H9 (cell line): ENCODE results near the gene AANAT. TPM values are rescaled to one million over a fixed set of nuclear protein-coding genes. Genes with fewer than 3 reads are reported as not detected.

Source experiments
- DNase-seq: peaks from one replicate; pipeline ENCODE4 v3.0.0-alpha.2; 2017
- H2AFZ ChIP-seq: one replicate; pipeline ENCODE4 v1.6.1; 2013; ENCODE audit warnings: mild to moderate bottlenecking, low read length, control low read depth, moderate library complexity
- H2AK5ac ChIP-seq: 2 replicates; pipeline ENCODE4 v1.6.1; 2013; ENCODE audit warnings: low read length, control low read depth, mixed read lengths; ENCODE audit not compliant: insufficient read length
- H2BK120ac ChIP-seq: one replicate; pipeline ENCODE4 v1.6.1; 2013; ENCODE audit warnings: low read depth, mild to moderate bottlenecking, low read length, control low read depth, inconsistent platforms; ENCODE audit not compliant: poor library complexity, severe bottlenecking
- H2BK12ac ChIP-seq: 2 replicates; pipeline ENCODE4 v1.6.1; 2013; ENCODE audit warnings: low read length, control low read depth, mixed read lengths, low read depth; ENCODE audit not compliant: insufficient read length
- H2BK15ac ChIP-seq: 2 replicates; pipeline ENCODE4 v1.6.1; 2013; ENCODE audit warnings: low read depth, low read length, control low read depth
- H2BK20ac ChIP-seq: one replicate; pipeline ENCODE4 v1.6.1; 2013; ENCODE audit warnings: low read depth, mild to moderate bottlenecking, low read length, control low read depth, inconsistent platforms; ENCODE audit not compliant: poor library complexity, severe bottlenecking
- H2BK5ac ChIP-seq: 2 replicates; pipeline ENCODE4 v1.6.1; 2013; ENCODE audit warnings: low read length, control low read depth, mixed read lengths; ENCODE audit not compliant: insufficient read length
- H3K14ac ChIP-seq: 2 replicates; pipeline ENCODE4 v1.6.1; 2013; ENCODE audit warnings: low read length, control low read depth; ENCODE audit not compliant: insufficient read depth
- H3K18ac ChIP-seq: 2 replicates; pipeline ENCODE4 v1.6.1; 2013; ENCODE audit warnings: low read depth, mild to moderate bottlenecking, mixed read lengths, low read length, control low read depth; ENCODE audit not compliant: insufficient read length
- H3K23ac ChIP-seq: 2 replicates; pipeline ENCODE4 v1.6.1; 2013; ENCODE audit warnings: low read length, control low read depth, mixed read lengths, low read depth; ENCODE audit not compliant: insufficient read length
- H3K23me2 ChIP-seq: 2 replicates; pipeline ENCODE4 v1.6.1; 2013; ENCODE audit warnings: low read depth, mild to moderate bottlenecking, mixed read lengths, low read length, control low read depth; ENCODE audit not compliant: insufficient read length, poor library complexity, severe bottlenecking
- H3K27ac ChIP-seq: 2 replicates; pipeline ENCODE4 v1.5.1; 2013; ENCODE audit warnings: low read length, control low read depth, mixed read lengths, low read depth; ENCODE audit not compliant: insufficient read length
- H3K27me3 ChIP-seq: 2 replicates; pipeline ENCODE4 v1.6.1; 2013; ENCODE audit warnings: low read length, control low read depth, inconsistent platforms; ENCODE audit not compliant: insufficient read depth
- H3K4ac ChIP-seq: 2 replicates; pipeline ENCODE4 v1.6.1; 2013; ENCODE audit warnings: low read depth, mild to moderate bottlenecking, control low read depth, inconsistent platforms, low read length, moderate library complexity
- H3K4me1 ChIP-seq: 2 replicates; pipeline ENCODE4 v1.6.1; 2013; ENCODE audit warnings: low read length, control low read depth, inconsistent platforms; ENCODE audit not compliant: insufficient read depth
- H3K4me2 ChIP-seq: 2 replicates; pipeline ENCODE4 v1.6.1; 2013; ENCODE audit warnings: low read length, control low read depth, mixed read lengths; ENCODE audit not compliant: insufficient read length, insufficient read depth
- H3K56ac ChIP-seq: 2 replicates; pipeline ENCODE4 v1.6.1; 2013; ENCODE audit warnings: low read depth, mild to moderate bottlenecking, mixed read lengths, low read length, control low read depth; ENCODE audit not compliant: insufficient read length
- H3K79me1 ChIP-seq: 2 replicates; pipeline ENCODE4 v1.6.1; 2013; ENCODE audit warnings: low read depth, mild to moderate bottlenecking, moderate library complexity, low read length, control low read depth, inconsistent platforms; ENCODE audit not compliant: insufficient read depth, poor library complexity, severe bottlenecking
- H3K79me2 ChIP-seq: 2 replicates; pipeline ENCODE4 v1.6.1; 2013; ENCODE audit warnings: low read length, control low read depth, inconsistent platforms; ENCODE audit not compliant: insufficient read depth
- H3K9ac ChIP-seq: 2 replicates; pipeline ENCODE4 v1.6.1; 2013; ENCODE audit warnings: low read length, control low read depth, mixed read lengths; ENCODE audit not compliant: insufficient read length; ENCODE audit errors: extremely low read depth
- H3K9me3 ChIP-seq: one replicate; pipeline ENCODE4 v1.6.1; 2013; ENCODE audit warnings: low read depth, low read length, inconsistent platforms; ENCODE audit not compliant: control insufficient read depth
- H3T11ph ChIP-seq: one replicate; pipeline ENCODE4 v1.6.1; 2013; ENCODE audit warnings: mild to moderate bottlenecking, low read length, control low read depth, inconsistent platforms
- H4K20me1 ChIP-seq: one replicate; pipeline ENCODE4 v1.6.1; 2013; ENCODE audit not compliant: control insufficient read depth, insufficient read length, insufficient read depth
- H4K5ac ChIP-seq: 2 replicates; pipeline ENCODE4 v1.6.1; 2013; ENCODE audit warnings: low read depth, mild to moderate bottlenecking, mixed read lengths, low read length, control low read depth; ENCODE audit not compliant: insufficient read length
- H4K8ac ChIP-seq: replicated peaks from 2 replicates; pipeline ENCODE4 v1.6.1; 2013; ENCODE audit warnings: low read length, control low read depth, mixed read lengths, low read depth; ENCODE audit not compliant: insufficient read length
- H4K91ac ChIP-seq: 2 replicates; pipeline ENCODE4 v1.6.1; 2013; ENCODE audit warnings: low read depth, mild to moderate bottlenecking, moderate library complexity, mixed read lengths, low read length, control low read depth; ENCODE audit not compliant: insufficient read length
- H3K27ac Mint-ChIP-seq, 3 experiments: 2 replicates in 2 of 3; 3 replicates in 1 of 3; pipeline ENCODE4 v1.8.0; 2020 to 2021; ENCODE audit warnings: mixed read lengths in 3 of 3, mild to moderate bottlenecking in 1 of 3, moderate library complexity in 1 of 3
- H3K27me3 Mint-ChIP-seq: 2 replicates; pipeline ENCODE4 v1.8.0; 2021; ENCODE audit warnings: low read depth, mild to moderate bottlenecking, moderate library complexity, mixed read lengths
- H3K36me3 Mint-ChIP-seq, 3 experiments: 2 replicates in 2 of 3; 3 replicates in 1 of 3; pipeline ENCODE4 v1.8.0; 2020 to 2021; ENCODE audit warnings: low read depth in 3 of 3, mixed read lengths in 3 of 3; ENCODE audit not compliant: insufficient read depth in 1 of 3
- H3K4me1 Mint-ChIP-seq, 2 experiments: 2 replicates each; pipeline ENCODE4 v1.8.0; 2020; ENCODE audit warnings: mixed read lengths in 2 of 2
- H3K4me3 Mint-ChIP-seq, 2 experiments: 2 replicates in 1 of 2; 3 replicates in 1 of 2; pipeline ENCODE4 v1.8.0; 2020 to 2021; ENCODE audit warnings: mild to moderate bottlenecking in 2 of 2, mixed read lengths in 2 of 2, moderate library complexity in 1 of 2
- H3K9me3 Mint-ChIP-seq, 2 experiments: 2 replicates in 1 of 2; 3 replicates in 1 of 2; pipeline ENCODE4 v1.8.0; 2020; ENCODE audit warnings: mild to moderate bottlenecking in 2 of 2, mixed read lengths in 2 of 2, moderate library complexity in 1 of 2
- CTCF ChIP-seq: fragments of 200-600 bp; sonication (generic); conservative IDR thresholded peaks from 3 replicates; pipeline ENCODE4 v1.8.0; 2021; ENCODE audit warnings: antibody characterized with exemption, mild to moderate bottlenecking
- WGBS: extraction: QIAGEN DNeasy Blood & Tissue Kit; methylation state at CpG from one replicate; pipeline ENCODE4 v1.1.7; 2013; ENCODE audit warnings: missing lambda C conversion rate, low lambda C conversion rate, mixed read lengths; ENCODE audit not compliant: insufficient read length; ENCODE audit errors: extremely low coverage; 5-methylcytosine and 5-hydroxymethylcytosine counted together
- total RNA-seq: library from RNA; stranded (reverse); gene quantifications from 2 replicates; pipeline ENCODE4 v1.2.1, GENCODE V29; 2021

The AANAT gene
- total RNA-seq, 1 experiment from 2014 or later = 0.55 TPM

- Mint-ChIP-seq H3K27ac (no peak overlapping the region), H3K36me3 (peaks cover 4 to 27% (median 5%) of the 10 kb centered on the region in 3 experiments; a peak in 5 of 7 replicates), H3K9me3 (no peaks in the 10 kb centered on the region; a peak in 1 of 5 replicates), H3K4me1 (peaks cover 0 to 6% of the 10 kb centered on the region in 2 experiments; a peak in 1 of 4 replicates), H3K4me3 (no peak overlapping the region), H3K27me3 (no peaks in the 10 kb centered on the region)
- no peak overlapping the region for H2BK12ac ChIP-seq
- H2BK5ac ChIP-seq = no peak overlapping the region
- no peaks in the 10 kb centered on the region for H4K20me1 ChIP-seq
- no peaks in the 10 kb centered on the region for H3K79me2 ChIP-seq
- H2AK5ac ChIP-seq = no peak overlapping the region
- H3K14ac ChIP-seq = no peak overlapping the region
- H4K91ac ChIP-seq = no peak overlapping the region
- H2AFZ ChIP-seq = no peak overlapping the region
- no peak overlapping the region for H2BK20ac ChIP-seq
- no peaks in the 10 kb centered on the region for H3K79me1 ChIP-seq
- no peak overlapping the region for H3K18ac ChIP-seq
- H3K4ac ChIP-seq = no peak overlapping the region
- no peak overlapping the region for H2BK120ac ChIP-seq
- DNase-seq = no peak
- no peak overlapping the region for H2BK15ac ChIP-seq
- TF ChIP-seq CTCF = no peak
- no peaks in the 10 kb centered on the region for H3K23me2 ChIP-seq
- no peak overlapping the region for H3K23ac ChIP-seq
- no peaks in the 10 kb centered on the region for H3K27me3 ChIP-seq
- no peak overlapping the region for H3T11ph ChIP-seq
- no peaks in the 10 kb centered on the region for H3K9me3 ChIP-seq
- no peak overlapping the region for H3K4me2 ChIP-seq
- no peak overlapping the region for H4K5ac ChIP-seq
- no peak overlapping the region for H3K56ac ChIP-seq
- H3K9ac ChIP-seq = no peak overlapping the region
- no CpG with 5 or more reads among the region's 15 CpGs for WGBS
- H3K4me1 ChIP-seq = no peaks in the 10 kb centered on the region
- no peak overlapping the region for H3K27ac ChIP-seq
- H4K8ac ChIP-seq = no peak overlapping the region
Observed at GRCh38 chr17:76472258-76472645, 4.8 kb downstream of the AANAT start.
